T47D (cell line): Measurements from ENCODE around the gene KIAA1671.
"Not testable (repeated sequence)": the region's sequence is repeated elsewhere in the genome, so short reads cannot be mapped to it uniquely, and the experiment has no call there.

Experiments
- DNase-seq, 2 experiments: peaks; one replicate each; pipeline versions ENCODE4 v3.0.0 to v3.0.0-alpha.2; 2011 to 2012; ENCODE audit warnings: low read depth in 1 of 2, low spot score in 1 of 2
- JUND ChIP-seq: IDR thresholded peaks from 2 replicates; pipeline ENCODE4 v1.6.1; 2012; ENCODE audit warnings: low read depth
- in situ Hi-C: cut with HindIII; loops from 2 replicates; pipeline ENCODE4 v1.10.0; 2016; ENCODE audit warnings: low sequenced_read_pairs, low pct_unique_long_range_greater_than_20kb

The KIAA1671 gene

DNA sequence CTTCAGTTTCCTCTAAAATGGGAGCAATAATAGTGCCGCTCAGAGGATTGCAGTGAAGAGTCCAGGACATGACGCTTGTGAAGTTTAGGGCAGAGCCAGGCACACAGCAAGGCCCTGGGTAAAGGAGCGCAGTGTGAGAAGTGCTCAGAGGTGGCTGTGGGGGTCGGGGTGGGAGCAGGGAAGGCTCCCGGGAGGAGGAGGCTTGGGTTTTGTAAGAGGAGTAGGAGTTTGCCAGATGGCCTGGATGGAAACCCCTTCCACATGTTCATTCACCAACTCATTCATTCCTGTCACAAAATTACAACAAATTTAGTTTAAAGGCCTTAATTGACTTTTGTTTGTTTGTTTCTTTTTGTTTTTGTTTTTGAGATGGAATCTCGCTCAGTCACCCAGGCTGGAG lies 283.9 kb downstream of the KIAA1671 start:
- in situ Hi-C loops = no loop called here
- TF ChIP-seq JUND = no peak
- no peak for DNase-seq

DNA sequence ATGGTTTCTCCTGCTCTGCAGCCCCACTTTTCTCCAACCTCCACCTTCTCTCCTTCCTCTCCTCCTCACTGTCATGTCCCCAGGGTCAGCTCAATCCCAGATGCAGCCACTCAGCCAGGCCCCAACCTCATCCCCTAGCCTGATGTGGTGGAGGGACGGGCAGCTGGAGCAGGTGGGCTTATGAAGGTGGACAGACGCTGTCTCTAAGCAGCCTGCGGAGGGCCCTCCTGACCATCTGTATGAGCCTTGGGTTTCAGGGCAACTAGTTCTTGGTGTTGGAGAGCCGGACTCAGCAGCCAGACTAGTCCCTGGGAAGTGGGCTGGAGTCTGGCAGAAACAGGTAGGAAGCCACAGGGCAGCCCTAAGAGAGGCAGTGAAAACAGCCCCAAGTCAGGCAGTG lies 285.0 kb downstream of the KIAA1671 start:
- in situ Hi-C loops = no loop called here
- no peak for TF ChIP-seq JUND
- DNase-seq = no peak

DNA sequence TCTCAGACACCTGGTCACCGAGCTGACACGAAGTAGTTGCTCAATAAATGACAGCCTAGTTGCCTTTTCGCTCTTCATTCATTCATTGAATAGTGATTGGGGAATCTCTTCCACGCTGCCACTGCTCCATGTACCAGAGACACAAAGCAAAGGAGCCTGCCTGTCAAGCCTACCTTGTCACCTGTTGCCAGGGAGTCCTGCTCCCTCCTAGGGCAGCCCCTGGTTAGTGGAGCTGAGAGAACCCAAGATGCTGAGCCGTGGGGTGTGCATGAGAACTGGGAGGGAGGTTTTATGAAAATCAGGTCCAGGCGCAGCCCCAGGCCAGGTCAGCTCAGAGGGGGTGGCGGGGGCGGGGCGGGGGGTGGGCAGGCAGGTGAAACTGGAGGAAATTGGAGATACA lies 285.5 kb downstream of the KIAA1671 start:
- in situ Hi-C loops, DNase-seq: not testable (repeated sequence)
